Mononuclear cell (primary cell): Measurements from ENCODE around the gene ZNF625. TPM values are rescaled to one million over a fixed set of nuclear protein-coding genes. Genes with fewer than 3 reads are reported as not detected.
"Not testable (repeated sequence)": the region's sequence is repeated elsewhere in the genome, so short reads cannot be mapped to it uniquely, and the experiment has no call there.

Experiments
- H3K27me3 ChIP-seq: 2 replicates; pipeline ENCODE4 v1.6.0; 2011; ENCODE audit warnings: low read length, control low read depth; ENCODE audit not compliant: insufficient read depth
- H3K4me1 ChIP-seq: 2 replicates; pipeline ENCODE4 v1.5.1; 2011; ENCODE audit warnings: mild to moderate bottlenecking, low read length, control low read depth; ENCODE audit not compliant: insufficient read depth
- H3K4me3 ChIP-seq: 2 replicates; pipeline ENCODE4 v1.5.1; 2011; ENCODE audit warnings: mild to moderate bottlenecking, low read length, moderate library complexity
- H3K9me3 ChIP-seq: 2 replicates; pipeline ENCODE4 v1.5.1; 2011; ENCODE audit warnings: low read depth, mild to moderate bottlenecking, control low read depth, low read length
- total RNA-seq: library from RNA; depleted of rRNA; stranded (reverse); fragments of >200 nt; gene quantifications from one replicate; pipeline ENCODE4 v1.2.3, GENCODE V29; 2012

Gene ZNF625
- total RNA-seq, 1 donor, result 1.7 TPM

GRCh38 chr19:12103909-12104308 is 52.6 kb downstream of the ZNF625 start:
- H3K4me1 ChIP-seq, H3K4me3 ChIP-seq, H3K27me3 ChIP-seq, H3K9me3 ChIP-seq: not testable (repeated sequence)

GRCh38 chr19:12098040-12098439 is 58.5 kb downstream of the ZNF625 start:
- Histone ChIP-seq H3K27me3 (no peaks in the 10 kb centered on the region), H3K4me3 (no peak overlapping the region), H3K9me3 (no peaks in the 10 kb centered on the region), H3K4me1 (peaks cover 5% of the 10 kb centered on the region)

- H3K27me3 ChIP-seq, result no peaks in the 10 kb centered on the region
- no peaks in the 10 kb centered on the region for H3K9me3 ChIP-seq
Observed at GRCh38 chr19:12095111-12095790, 61.3 kb downstream of the ZNF625 start.

More at GRCh38 chr19:12095111-12095790, 61.3 kb downstream of the ZNF625 start:
- H3K4me3 ChIP-seq, result no peak overlapping the region
- peaks cover 15% of the 10 kb centered on the region for H3K4me1 ChIP-seq

Other genes starting within 250 kb of the ZNF625 start
- 14.8 TPM for gene ZNF700, start 231.6 kb downstream of the ZNF625 start, total RNA-seq
- gene ZNF763, start 191.7 kb downstream of the ZNF625 start, total RNA-seq, result 1.7 TPM
- gene ZNF433, start 121.1 kb downstream of the ZNF625 start, total RNA-seq, result 0.63 TPM
- gene ZNF878, start 103.8 kb downstream of the ZNF625 start, total RNA-seq, result not detected
- gene ZNF844, start 92.0 kb downstream of the ZNF625 start, total RNA-seq, result 32.2 TPM
- gene ZNF20, start 16.4 kb downstream of the ZNF625 start, total RNA-seq, result 1.9 TPM
- 67.0 TPM for gene ZNF136, start 6.4 kb upstream of the ZNF625 start, total RNA-seq
- gene ZNF44, start 138.1 kb upstream of the ZNF625 start, total RNA-seq, result 24.7 TPM
- gene ZNF563, start 176.9 kb upstream of the ZNF625 start, total RNA-seq, result 3.1 TPM
- 1.0 TPM for gene ZNF442, start 208.9 kb upstream of the ZNF625 start, total RNA-seq
- gene ZNF799, start 244.5 kb upstream of the ZNF625 start, total RNA-seq, result 3.0 TPM